ENCODE data around the gene RAB3B.

RAB3B gene

DNA sequence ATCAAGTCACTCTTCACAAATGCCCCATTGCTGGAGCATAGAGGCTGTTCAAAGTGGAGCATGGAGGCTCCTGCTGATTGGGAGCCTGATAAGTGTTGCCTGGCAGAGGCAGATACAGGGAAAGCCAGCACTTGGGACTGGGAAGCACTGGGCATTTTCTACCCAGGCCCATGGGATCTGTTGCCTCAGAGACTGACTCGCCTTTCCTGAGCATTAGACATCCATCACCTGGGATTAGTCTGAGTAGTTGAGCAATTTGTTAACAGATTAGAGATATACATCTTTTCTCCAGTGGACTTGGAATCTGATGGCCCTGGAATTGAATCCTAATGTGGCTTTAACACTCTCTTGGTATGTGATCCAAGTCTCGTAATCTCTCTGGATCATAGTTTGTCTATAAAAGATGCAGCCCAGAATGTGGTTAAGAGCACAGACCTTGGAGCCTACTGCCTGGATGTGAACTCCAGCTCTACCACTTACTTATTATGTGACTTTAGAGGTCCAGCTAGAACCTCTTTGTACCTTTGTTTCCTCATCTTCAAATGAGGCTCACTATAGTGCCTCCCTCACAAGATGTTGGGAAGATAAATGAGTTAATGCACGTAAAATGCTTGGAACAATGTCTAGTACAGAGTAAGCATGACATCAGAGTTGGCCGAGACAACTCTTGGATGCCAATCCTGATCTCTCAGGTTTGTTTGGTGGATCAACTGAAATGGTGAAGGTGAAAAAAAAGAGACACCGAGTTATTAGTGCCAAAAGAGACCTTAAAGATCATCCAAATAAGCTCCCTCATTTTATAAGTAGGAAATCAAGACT, 73.7 kb downstream of the RAB3B start:
- H3K4me3 ChIP-seq (ENCODE audit: low read depth, low read length), result no peak overlapping the region
- in situ Hi-C loops (cut with HindIII; ENCODE audit: low sequenced_read_pairs), result loop anchor here (5.0 kb wide), 1 partner anchor 71 kb away; no protein-coding TSS in a partner anchor
- TF ChIP-seq, protein P1, sequence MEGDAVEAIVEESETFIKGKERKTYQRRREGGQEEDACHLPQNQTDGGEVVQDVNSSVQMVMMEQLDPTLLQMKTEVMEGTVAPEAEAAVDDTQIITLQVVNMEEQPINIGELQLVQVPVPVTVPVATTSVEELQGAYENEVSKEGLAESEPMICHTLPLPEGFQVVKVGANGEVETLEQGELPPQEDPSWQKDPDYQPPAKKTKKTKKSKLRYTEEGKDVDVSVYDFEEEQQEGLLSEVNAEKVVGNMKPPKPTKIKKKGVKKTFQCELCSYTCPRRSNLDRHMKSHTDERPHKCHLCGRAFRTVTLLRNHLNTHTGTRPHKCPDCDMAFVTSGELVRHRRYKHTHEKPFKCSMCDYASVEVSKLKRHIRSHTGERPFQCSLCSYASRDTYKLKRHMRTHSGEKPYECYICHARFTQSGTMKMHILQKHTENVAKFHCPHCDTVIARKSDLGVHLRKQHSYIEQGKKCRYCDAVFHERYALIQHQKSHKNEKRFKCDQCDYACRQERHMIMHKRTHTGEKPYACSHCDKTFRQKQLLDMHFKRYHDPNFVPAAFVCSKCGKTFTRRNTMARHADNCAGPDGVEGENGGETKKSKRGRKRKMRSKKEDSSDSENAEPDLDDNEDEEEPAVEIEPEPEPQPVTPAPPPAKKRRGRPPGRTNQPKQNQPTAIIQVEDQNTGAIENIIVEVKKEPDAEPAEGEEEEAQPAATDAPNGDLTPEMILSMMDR (IDR thresholded peaks at IDR 0.05; ENCODE audit: low read depth, low read length, missing control alignments), result no peak
- DNase-seq (ENCODE audit: low read depth), result no peak

- H3K4me3 ChIP-seq (ENCODE audit: low read depth, low read length), result no peak overlapping the region
- no peak for DNase-seq (ENCODE audit: low read depth)
- TF ChIP-seq, protein P1 (IDR thresholded peaks at IDR 0.05; ENCODE audit: low read depth, low read length, missing control alignments), result no peak
- in situ Hi-C loops (cut with HindIII; ENCODE audit: low sequenced_read_pairs), result loop anchor here (5.0 kb wide), 1 partner anchor 71 kb away; no protein-coding TSS in a partner anchor
Measured at GRCh38 chr1:51915951-51916350, 74.5 kb downstream of the RAB3B start.

GRCh38 chr1:51912881-51913280, 77.6 kb downstream of the RAB3B start:
- TF ChIP-seq, protein P1 (IDR thresholded peaks at IDR 0.05; ENCODE audit: low read depth, low read length, missing control alignments), result no peak
- DNase-seq (ENCODE audit: low read depth), result no peak
- in situ Hi-C loops (cut with HindIII; ENCODE audit: low sequenced_read_pairs), result no loop called here
- no peak overlapping the region for H3K4me3 ChIP-seq (ENCODE audit: low read depth, low read length)

GRCh38 chr1:51910221-51911000, 80.1 kb downstream of the RAB3B start:
- TF ChIP-seq, protein P1 (IDR thresholded peaks at IDR 0.05; ENCODE audit: low read depth, low read length, missing control alignments), result no peak
- in situ Hi-C loops (cut with HindIII; ENCODE audit: low sequenced_read_pairs), result no loop called here
- DNase-seq (ENCODE audit: low read depth), result no peak
- H3K4me3 ChIP-seq (ENCODE audit: low read depth, low read length), result no peak overlapping the region

DNA sequence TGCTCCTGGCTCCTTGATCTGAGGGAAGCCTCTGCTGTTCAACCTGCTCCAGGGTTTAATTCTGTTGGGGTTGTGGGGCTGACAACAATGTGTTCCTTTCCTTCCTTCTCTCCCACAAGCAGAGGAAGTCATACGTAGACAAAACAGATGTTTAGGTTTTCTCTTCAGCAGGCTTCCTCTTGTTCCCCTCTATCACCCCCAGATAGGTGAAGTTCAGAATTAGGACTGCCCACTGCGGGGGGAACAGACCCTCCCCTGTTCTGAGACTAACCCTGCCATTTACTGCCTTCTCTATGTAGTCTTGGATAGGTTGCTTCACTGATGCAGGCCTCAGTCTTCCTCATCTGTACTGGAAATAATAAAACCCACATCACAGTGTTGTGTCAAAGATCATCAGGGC, 82.0 kb downstream of the RAB3B start:
- TF ChIP-seq, protein P1 (IDR thresholded peaks at IDR 0.05; ENCODE audit: low read depth, low read length, missing control alignments), result no peak
- DNase-seq (ENCODE audit: low read depth), result no peak
- in situ Hi-C loops (cut with HindIII; ENCODE audit: low sequenced_read_pairs), result no loop called here
- no peak overlapping the region for H3K4me3 ChIP-seq (ENCODE audit: low read depth, low read length)

- TF ChIP-seq, protein P1 (IDR thresholded peaks at IDR 0.05; ENCODE audit: low read depth, low read length, missing control alignments), result no peak
- DNase-seq (ENCODE audit: low read depth), result no peak
- in situ Hi-C loops (cut with HindIII; ENCODE audit: low sequenced_read_pairs), result no loop called here
Measured at GRCh38 chr1:51907079-51907702, 83.3 kb downstream of the RAB3B start.

More at GRCh38 chr1:51907079-51907702, 83.3 kb downstream of the RAB3B start:
- H3K4me3 ChIP-seq (ENCODE audit: low read depth, low read length), result no peak overlapping the region
